Glutamatergic neuron (in vitro differentiated cells): Measurements from ENCODE around the gene ANP32A. TPM values are rescaled to one million over a fixed set of nuclear protein-coding genes. Genes with fewer than 3 reads are reported as not detected.
A peak's percentile ranks its signal among the peaks of the same experiment; 100 is the strongest.

Experiments
- DNase-seq: peaks from one replicate; pipeline ENCODE4 v3.0.0; 2022
- H3K27ac Mint-ChIP-seq: one replicate; pipeline ENCODE4 v1.8.0; 2020; ENCODE audit warnings: mild to moderate bottlenecking, mixed read lengths, inconsistent platforms; ENCODE audit not compliant: unreplicated experiment
- H3K27me3 Mint-ChIP-seq: one replicate; pipeline ENCODE4 v1.8.0; 2020; ENCODE audit warnings: mild to moderate bottlenecking, moderate library complexity, mixed read lengths, inconsistent platforms; ENCODE audit not compliant: unreplicated experiment
- H3K36me3 Mint-ChIP-seq: one replicate; pipeline ENCODE4 v1.8.0; 2020; ENCODE audit warnings: mild to moderate bottlenecking, mixed read lengths, inconsistent platforms; ENCODE audit not compliant: unreplicated experiment
- H3K4me1 Mint-ChIP-seq: one replicate; pipeline ENCODE4 v1.8.0; 2020; ENCODE audit warnings: mild to moderate bottlenecking, low read depth, mixed read lengths, inconsistent platforms; ENCODE audit not compliant: unreplicated experiment
- H3K4me3 Mint-ChIP-seq: one replicate; pipeline ENCODE4 v1.8.0; 2020; ENCODE audit warnings: mild to moderate bottlenecking, mixed read lengths, inconsistent platforms; ENCODE audit not compliant: unreplicated experiment
- H3K9me3 Mint-ChIP-seq: one replicate; pipeline ENCODE4 v1.8.0; 2020; ENCODE audit warnings: mild to moderate bottlenecking, moderate library complexity, mixed read lengths, inconsistent platforms; ENCODE audit not compliant: unreplicated experiment
- CTCF ChIP-seq: fragments of 200-600 bp; sonication (generic); IDR thresholded peaks from one replicate; pipeline ENCODE4 v1.5.0; 2021; ENCODE audit not compliant: partially characterized antibody, unreplicated experiment
- total RNA-seq: library from RNA; stranded (reverse); fragmentation: NEBNext Ultra II Directional; extraction: Animal tissue kit (Norgen Biotek cat#: 25700); gene quantifications from one replicate; pipeline ENCODE4 v1.2.1, GENCODE V29; 2021; ENCODE audit not compliant: unreplicated experiment

The ANP32A gene
- total RNA-seq, 1 donor from 2014 or later, result 134 TPM

- peak overlapping the region; percentile 83 for H3K27ac Mint-ChIP-seq
- no peak for TF ChIP-seq CTCF
- H3K9me3 Mint-ChIP-seq, result no peaks in the 10 kb centered on the region
- no peaks in the 10 kb centered on the region for H3K36me3 Mint-ChIP-seq
- DNase-seq, result peak; percentile 81
- peaks cover 36% of the 10 kb centered on the region for H3K4me1 Mint-ChIP-seq
- H3K4me3 Mint-ChIP-seq, result peak overlapping the region; percentile 76
- peaks cover 6% of the 10 kb centered on the region for H3K27me3 Mint-ChIP-seq
Observed at GRCh38 chr15:68795298-68795848, 25.3 kb downstream of the ANP32A start.

- H3K4me1 Mint-ChIP-seq, result peaks cover 42% of the 10 kb centered on the region
- no peak for TF ChIP-seq CTCF
- H3K9me3 Mint-ChIP-seq, result no peaks in the 10 kb centered on the region
- H3K4me3 Mint-ChIP-seq, result peak overlapping the region; percentile 76
- peaks cover 6% of the 10 kb centered on the region for H3K27me3 Mint-ChIP-seq
- DNase-seq, result no peak
- H3K36me3 Mint-ChIP-seq, result no peaks in the 10 kb centered on the region
- H3K27ac Mint-ChIP-seq, result peak overlapping the region; percentile 83
Observed at GRCh38 chr15:68794863-68795262, 25.8 kb downstream of the ANP32A start.

GRCh38 chr15:68794307-68794706 lies 26.4 kb downstream of the ANP32A start:
- Mint-ChIP-seq H3K4me3 (peak overlapping the region; percentile 13), H3K27me3 (peaks cover 6% of the 10 kb centered on the region), H3K27ac (no peak overlapping the region), H3K36me3 (no peaks in the 10 kb centered on the region), H3K9me3 (no peaks in the 10 kb centered on the region), H3K4me1 (peaks cover 47% of the 10 kb centered on the region)
- no peak for DNase-seq
- TF ChIP-seq CTCF, result no peak

GRCh38 chr15:68793776-68794175 lies 26.9 kb downstream of the ANP32A start:
- DNase-seq, result no peak
- H3K9me3 Mint-ChIP-seq, result no peaks in the 10 kb centered on the region
- H3K27ac Mint-ChIP-seq, result no peak overlapping the region
- peaks cover 46% of the 10 kb centered on the region for H3K4me1 Mint-ChIP-seq
- no peak for TF ChIP-seq CTCF
- H3K4me3 Mint-ChIP-seq, result no peak overlapping the region
- peaks cover 6% of the 10 kb centered on the region for H3K27me3 Mint-ChIP-seq
- H3K36me3 Mint-ChIP-seq, result no peaks in the 10 kb centered on the region

GRCh38 chr15:68792901-68793766 lies 27.6 kb downstream of the ANP32A start:
- no peak for DNase-seq
- Mint-ChIP-seq H3K27ac (no peak overlapping the region), H3K36me3 (no peaks in the 10 kb centered on the region), H3K4me1 (peaks cover 46% of the 10 kb centered on the region), H3K27me3 (peaks cover 6% of the 10 kb centered on the region), H3K9me3 (no peaks in the 10 kb centered on the region), H3K4me3 (no peak overlapping the region)
- TF ChIP-seq CTCF, result no peak
